DMS153 treated with DMSO at 0.1 percent for 48 hours (cell line): ENCODE results near the gene TDRD3.
"Not testable (repeated sequence)": the region's sequence is repeated elsewhere in the genome, so short reads cannot be mapped to it uniquely, and the experiment has no call there.

Experiments
- DNase-seq: peaks from one replicate; lab custom pipeline; 2025; ENCODE audit not compliant: unreplicated experiment; lab: John Stamatoyannopoulos, UW

Gene TDRD3

GRCh38 chr13:60396783-60397703 lies at the start of gene TDRD3:
TDRD3 (plus strand) TSS chr13:60397220; CDS start chr13:60397365, 145 bp downstream.
- peak; percentile 85 for DNase-seq

DNA sequence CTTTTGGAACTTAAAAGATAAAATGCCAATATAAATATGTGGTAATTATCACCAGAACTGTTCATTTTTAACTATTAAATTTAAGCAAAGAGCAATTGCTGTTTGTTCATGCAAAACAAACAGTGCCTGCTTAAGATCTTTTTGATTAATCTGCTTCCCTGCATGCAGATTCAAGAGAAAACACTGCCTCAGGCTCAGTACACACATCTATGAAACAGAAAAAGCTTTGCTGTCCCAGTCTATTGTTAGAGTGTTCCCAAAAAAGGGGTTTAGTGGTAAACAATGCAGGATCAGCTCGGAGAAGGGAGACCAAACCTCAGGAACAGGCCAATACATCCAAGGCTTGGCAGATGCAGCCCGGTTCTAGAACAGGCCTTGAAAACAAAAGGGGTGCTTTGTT lies 49.3 kb upstream of the TDRD3 start:
- no peak for DNase-seq

GRCh38 chr13:60348097-60348496 lies 48.9 kb upstream of the TDRD3 start:
- DNase-seq = no peak

DNA sequence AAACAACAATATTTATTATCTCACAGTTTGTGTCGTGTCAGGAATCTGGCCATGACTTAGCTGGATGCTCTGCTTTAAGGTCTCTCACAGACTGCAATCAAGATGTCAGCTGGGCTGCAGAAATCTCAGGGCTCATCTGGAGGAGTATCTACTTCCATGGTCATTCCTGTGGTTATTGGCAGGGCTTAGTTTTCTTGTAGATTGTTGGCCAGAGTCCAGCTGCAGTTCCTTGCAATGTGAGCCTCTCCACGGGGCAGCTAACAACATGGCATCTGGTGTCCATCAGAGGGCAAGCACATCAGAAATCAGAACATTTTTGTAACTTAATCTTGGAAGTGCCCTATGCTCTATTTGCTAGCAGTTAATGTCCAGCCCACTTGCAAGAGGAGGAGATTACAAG lies 45.7 kb upstream of the TDRD3 start:
- DNase-seq = no peak

- DNase-seq = no peak
These were observed 45.0 kb upstream of the TDRD3 start for GRCh38 chr13:60351855-60352615.

GRCh38 chr13:60352644-60353043 lies 44.4 kb upstream of the TDRD3 start:
- DNase-seq = no peak

GRCh38 chr13:60355056-60355455 lies 42.0 kb upstream of the TDRD3 start:
- DNase-seq = no peak

DNA sequence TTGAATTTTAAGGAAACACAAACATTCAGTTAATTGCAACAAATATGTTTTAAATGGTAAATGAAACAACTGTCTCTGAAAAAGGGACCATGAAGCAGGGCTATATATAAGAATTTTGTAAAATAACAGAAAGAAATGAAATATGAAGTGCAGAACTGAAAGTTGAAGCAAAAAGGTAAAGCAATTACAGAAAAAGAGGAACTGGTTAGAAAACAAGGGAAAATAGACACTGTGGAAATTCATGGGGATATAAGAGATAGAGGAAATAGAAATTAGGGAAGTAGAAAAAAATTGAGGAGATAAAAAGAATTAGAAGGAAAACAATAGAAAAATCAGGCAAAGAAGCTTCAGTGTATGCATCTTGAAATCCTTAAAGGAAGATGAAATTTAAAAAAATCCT lies 40.0 kb upstream of the TDRD3 start:
- DNase-seq = no peak

GRCh38 chr13:60358453-60358852 lies 38.6 kb upstream of the TDRD3 start:
- DNase-seq = no peak

DNA sequence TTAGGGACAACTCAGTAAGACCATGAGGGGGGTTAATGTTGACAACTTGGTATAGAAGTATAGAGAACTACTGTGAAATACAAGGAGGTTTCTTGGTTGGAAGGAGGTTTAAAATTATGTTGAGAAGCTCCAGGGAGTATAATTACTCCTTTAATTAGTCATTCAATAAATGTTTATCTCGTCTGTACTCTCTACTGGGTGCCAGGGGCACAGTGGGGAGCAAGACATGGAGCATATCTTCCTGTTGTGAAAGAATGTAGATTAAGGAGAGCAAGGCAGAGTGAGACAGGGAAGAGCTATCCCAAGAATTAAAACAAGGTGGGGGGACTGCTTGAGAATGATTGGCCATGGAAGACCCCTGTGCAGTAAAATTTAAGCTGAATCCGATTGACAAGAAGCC lies 33.7 kb upstream of the TDRD3 start:
- DNase-seq = no peak

DNA sequence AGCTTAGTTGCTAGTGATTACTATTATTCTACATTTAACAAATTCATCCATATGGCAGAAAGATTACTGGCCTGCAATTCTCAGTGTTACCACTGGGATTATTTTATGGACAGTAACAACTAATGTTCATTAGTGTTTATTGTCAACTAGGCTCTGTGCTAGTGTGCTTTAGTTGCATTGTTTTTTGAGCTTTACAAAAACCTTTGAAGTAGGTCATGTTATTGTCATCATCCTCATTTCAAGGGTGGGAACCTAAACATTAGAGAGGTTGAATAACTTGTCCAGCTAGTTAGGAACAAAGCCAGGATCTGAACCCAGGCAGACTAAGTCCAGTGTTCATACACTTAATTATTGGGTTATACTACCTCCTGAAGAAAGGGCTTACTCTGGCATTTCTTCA lies 27.8 kb upstream of the TDRD3 start:
- DNase-seq = no peak

GRCh38 chr13:60370343-60370742 lies 26.7 kb upstream of the TDRD3 start:
- DNase-seq = no peak

- no peak for DNase-seq
These were observed 24.9 kb upstream of the TDRD3 start for GRCh38 chr13:60372141-60372540.

- DNase-seq = not testable (repeated sequence)
These were observed 17.7 kb upstream of the TDRD3 start for GRCh38 chr13:60379282-60379681.

- no peak for DNase-seq
These were observed 17.0 kb upstream of the TDRD3 start for GRCh38 chr13:60379837-60380565.

DNA sequence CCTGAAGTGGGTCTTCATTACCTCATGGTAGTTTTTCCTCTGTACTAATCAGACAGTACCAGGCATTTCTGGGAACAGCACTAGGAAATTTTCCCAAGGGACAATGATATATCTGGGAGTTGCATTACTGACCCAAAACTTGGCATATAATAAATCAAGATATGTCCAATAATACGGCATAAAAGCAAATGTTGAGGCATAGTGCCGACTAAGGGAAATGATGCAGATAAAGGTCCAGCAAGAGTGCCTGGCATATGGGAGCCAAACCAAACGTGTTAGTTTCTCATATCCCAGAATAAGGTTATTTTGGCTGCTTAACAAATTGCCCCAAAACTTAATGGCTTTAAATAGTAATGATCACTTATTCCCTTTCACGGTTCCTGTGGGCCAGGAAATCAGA lies 12.1 kb upstream of the TDRD3 start:
- no peak for DNase-seq

DNA sequence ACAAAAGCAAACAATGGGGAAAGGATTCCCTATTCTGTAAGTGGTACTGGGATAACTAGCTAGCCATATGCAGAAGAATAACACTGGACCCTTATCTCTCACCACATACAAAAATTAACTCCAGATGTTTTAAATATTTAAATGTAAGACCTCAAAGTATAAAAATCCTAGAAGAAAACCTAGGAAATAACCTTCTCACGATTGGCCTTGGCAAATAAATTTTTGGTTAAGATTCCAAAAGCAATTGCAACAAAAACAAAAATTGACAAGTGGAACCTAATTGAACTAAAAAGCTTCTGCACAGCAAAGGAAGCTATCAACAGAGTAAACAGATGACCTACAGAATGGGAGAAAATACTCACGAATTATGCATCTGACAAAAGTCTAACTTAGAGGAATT lies 10.8 kb upstream of the TDRD3 start:
- no peak for DNase-seq

DNA sequence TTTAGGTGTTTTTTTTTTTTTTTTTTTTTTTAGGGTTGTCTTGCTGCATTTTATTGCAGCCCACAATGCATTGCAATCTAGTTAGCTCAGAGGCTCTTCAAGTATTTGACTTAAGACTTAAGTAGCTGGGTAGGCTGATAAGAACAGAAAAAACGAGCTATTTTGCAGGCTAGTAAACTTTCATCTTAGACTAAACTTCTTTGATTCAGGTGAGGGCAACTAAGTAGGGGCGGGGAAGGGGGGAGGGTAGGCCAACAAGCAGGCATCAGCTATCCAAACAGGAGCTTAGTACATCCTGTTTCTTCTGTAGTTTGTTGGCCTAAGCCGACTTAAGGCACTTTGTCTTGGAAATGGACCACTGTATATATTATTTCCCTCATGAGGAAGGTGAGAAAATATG lies 4.9 kb upstream of the TDRD3 start:
- no peak for DNase-seq

GRCh38 chr13:60395971-60396782 lies 843 bp upstream of the TDRD3 start:
- DNase-seq = peak; percentile 87

DNA sequence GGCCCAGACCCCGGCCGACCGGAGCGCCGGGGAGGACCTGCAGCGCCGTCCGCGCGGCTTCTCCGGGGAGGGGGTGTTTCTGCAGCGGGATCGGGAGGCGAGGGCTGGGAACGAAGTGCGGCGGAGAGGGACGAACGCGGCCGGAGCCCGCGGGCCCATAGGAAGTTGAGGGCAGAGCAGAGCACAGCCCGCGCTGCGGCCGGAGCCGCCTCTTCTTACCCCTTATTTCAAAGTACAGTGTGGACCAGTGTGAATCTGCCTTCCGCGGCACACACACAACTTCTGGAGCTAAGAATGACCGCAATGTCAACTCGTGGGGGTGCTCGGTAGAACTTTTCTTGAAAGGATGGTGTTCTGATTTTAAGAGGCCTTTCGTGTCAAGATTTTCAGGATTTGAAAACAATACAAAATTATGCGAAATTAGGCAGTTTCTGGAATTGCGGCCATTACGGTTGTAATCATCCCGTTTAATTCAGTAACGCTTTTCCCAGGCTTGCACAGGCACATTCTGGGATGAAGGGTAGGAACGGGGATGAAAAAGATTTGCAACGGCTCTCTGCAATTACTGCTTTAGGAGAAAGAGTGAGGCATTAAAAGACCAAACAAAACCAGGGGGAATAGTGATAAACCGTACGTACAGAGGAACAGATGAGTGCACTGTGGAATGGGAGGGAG lies 821 bp downstream of the TDRD3 start:
- DNase-seq = peak; percentile 13
